Chondrocyte (in vitro differentiated cells): ENCODE data around the gene PPP2R5D. TPM values are rescaled to one million over a fixed set of nuclear protein-coding genes. Genes with fewer than 3 reads are reported as not detected.

Experiments used
- DNase-seq: peaks from one replicate; pipeline ENCODE4 v3.0.0; 2021; ENCODE audit warnings: mixed read lengths, low spot score
- H3K27ac Mint-ChIP-seq: one replicate; pipeline ENCODE4 v1.8.0; 2021; ENCODE audit warnings: mild to moderate bottlenecking, moderate library complexity, mixed read lengths; ENCODE audit not compliant: unreplicated experiment
- H3K27me3 Mint-ChIP-seq: 2 replicates; pipeline ENCODE4 v1.8.0; 2021; ENCODE audit warnings: low read depth, mixed read lengths
- H3K36me3 Mint-ChIP-seq: 2 replicates; pipeline ENCODE4 v1.8.0; 2021; ENCODE audit warnings: low read depth, mixed read lengths
- H3K4me1 Mint-ChIP-seq: 2 replicates; pipeline ENCODE4 v1.8.0; 2021; ENCODE audit warnings: low read depth, mild to moderate bottlenecking, mixed read lengths
- H3K4me3 Mint-ChIP-seq: one replicate; pipeline ENCODE4 v1.8.0; 2021; ENCODE audit warnings: mild to moderate bottlenecking, moderate library complexity, mixed read lengths; ENCODE audit not compliant: unreplicated experiment
- H3K9me3 Mint-ChIP-seq: 2 replicates; pipeline ENCODE4 v1.8.0; 2021; ENCODE audit warnings: low read depth, mixed read lengths
- total RNA-seq: library from RNA; stranded (reverse); gene quantifications from 3 replicates; pipeline ENCODE4 v1.2.1, GENCODE V29; 2021
- TF ChIP-seq, protein P1 (sequence below): fragments of 200-600 bp; sonication (generic); IDR thresholded peaks from 2 replicates; pipeline ENCODE4 v1.5.0; 2021; ENCODE audit warnings: antibody characterized with exemption, mild to moderate bottlenecking, moderate library complexity

PPP2R5D gene
- total RNA-seq, 1 donor from 2014 or later = 39.3 TPM

DNA sequence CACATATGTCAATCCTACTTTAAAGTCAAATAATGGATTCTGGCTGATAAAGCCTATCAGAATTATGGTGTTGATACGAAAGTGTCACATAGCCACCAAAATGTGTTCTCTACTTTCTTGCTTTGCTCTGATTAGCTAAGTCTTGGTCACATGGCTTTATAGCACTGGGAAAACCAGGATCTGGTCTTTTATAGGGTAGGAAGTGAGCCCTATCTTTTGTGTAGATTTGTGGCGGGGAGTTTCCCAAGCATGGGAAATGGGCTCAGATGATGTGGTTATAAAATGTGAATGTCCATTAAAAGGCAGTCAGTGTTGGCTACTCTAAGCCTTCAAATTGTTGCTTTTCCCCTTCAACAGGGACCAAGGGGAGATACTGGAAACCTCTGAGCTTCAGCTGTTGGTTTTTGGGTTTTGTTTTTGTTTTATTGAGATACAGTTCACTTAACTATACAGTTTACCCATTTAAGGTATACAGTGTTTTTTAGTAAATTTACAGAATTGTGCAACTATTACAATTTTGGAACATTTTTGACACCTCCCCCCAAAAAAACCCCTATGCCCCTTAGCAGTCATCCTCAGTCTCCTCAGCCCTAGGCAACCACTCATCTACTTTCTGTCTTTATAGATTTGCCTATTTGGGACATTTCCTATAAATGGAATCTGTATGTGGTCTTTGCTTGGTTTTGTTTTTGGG is 49.3 kb downstream of the PPP2R5D start:
- Mint-ChIP-seq H3K9me3 (no peaks in the 10 kb centered on the region), H3K27ac (no peak overlapping the region), H3K4me1 (peaks cover 3% of the 10 kb centered on the region), H3K27me3 (no peaks in the 10 kb centered on the region), H3K36me3 (peaks cover 33% of the 10 kb centered on the region), H3K4me3 (no peak overlapping the region)
- TF ChIP-seq, protein P1, sequence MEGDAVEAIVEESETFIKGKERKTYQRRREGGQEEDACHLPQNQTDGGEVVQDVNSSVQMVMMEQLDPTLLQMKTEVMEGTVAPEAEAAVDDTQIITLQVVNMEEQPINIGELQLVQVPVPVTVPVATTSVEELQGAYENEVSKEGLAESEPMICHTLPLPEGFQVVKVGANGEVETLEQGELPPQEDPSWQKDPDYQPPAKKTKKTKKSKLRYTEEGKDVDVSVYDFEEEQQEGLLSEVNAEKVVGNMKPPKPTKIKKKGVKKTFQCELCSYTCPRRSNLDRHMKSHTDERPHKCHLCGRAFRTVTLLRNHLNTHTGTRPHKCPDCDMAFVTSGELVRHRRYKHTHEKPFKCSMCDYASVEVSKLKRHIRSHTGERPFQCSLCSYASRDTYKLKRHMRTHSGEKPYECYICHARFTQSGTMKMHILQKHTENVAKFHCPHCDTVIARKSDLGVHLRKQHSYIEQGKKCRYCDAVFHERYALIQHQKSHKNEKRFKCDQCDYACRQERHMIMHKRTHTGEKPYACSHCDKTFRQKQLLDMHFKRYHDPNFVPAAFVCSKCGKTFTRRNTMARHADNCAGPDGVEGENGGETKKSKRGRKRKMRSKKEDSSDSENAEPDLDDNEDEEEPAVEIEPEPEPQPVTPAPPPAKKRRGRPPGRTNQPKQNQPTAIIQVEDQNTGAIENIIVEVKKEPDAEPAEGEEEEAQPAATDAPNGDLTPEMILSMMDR = no peak
- no peak for DNase-seq

- TF ChIP-seq, protein P1 = no peak
- peaks cover 3% of the 10 kb centered on the region for H3K4me1 Mint-ChIP-seq
- H3K9me3 Mint-ChIP-seq = no peaks in the 10 kb centered on the region
- H3K27me3 Mint-ChIP-seq = no peaks in the 10 kb centered on the region
- H3K36me3 Mint-ChIP-seq = peaks cover 34% of the 10 kb centered on the region
- H3K4me3 Mint-ChIP-seq = no peak overlapping the region
- no peak for DNase-seq
- no peak overlapping the region for H3K27ac Mint-ChIP-seq
Measured at GRCh38 chr6:43034190-43034525, 49.8 kb downstream of the PPP2R5D start.

DNA sequence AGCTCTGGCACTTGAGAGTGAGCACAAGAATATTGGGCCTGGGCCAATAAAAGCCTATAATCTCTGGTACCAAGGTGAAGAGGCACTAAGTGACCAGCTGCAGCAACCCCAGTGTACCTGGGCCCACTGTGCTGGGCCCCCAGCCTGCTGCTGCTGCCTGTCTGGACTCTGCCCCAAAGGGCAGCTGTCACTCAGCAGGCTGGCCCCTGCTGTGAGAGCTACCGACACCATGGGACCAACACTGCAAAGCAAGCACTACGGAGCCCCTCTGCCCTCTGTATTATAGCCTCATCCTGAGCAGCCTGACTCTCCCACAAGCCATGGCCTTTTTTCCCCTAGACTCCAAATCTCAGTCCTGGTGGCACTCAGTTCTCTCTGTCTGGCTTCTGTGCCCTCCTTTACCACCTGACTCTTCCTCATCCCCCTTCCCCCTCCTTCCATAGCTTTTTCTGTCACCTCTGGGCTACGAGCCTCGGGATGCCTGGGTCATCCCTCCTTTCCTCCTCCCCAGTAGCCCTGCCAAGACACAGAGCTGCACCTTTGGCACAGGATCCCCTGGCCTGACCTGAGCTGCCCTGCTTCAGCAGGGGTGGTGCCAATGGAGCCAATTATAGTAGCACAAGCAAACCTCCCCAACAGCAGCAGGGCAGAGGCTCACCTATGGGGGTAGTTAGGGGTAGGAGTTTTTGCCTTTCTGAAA is 51.3 kb downstream of the PPP2R5D start:
- Mint-ChIP-seq H3K4me1 (peaks cover 3% of the 10 kb centered on the region), H3K9me3 (no peaks in the 10 kb centered on the region), H3K27ac (peak overlapping the region; percentile 76), H3K36me3 (peaks cover 36% of the 10 kb centered on the region), H3K4me3 (no peak overlapping the region), H3K27me3 (no peaks in the 10 kb centered on the region)
- no peak for DNase-seq
- TF ChIP-seq, protein P1 = no peak

DNA sequence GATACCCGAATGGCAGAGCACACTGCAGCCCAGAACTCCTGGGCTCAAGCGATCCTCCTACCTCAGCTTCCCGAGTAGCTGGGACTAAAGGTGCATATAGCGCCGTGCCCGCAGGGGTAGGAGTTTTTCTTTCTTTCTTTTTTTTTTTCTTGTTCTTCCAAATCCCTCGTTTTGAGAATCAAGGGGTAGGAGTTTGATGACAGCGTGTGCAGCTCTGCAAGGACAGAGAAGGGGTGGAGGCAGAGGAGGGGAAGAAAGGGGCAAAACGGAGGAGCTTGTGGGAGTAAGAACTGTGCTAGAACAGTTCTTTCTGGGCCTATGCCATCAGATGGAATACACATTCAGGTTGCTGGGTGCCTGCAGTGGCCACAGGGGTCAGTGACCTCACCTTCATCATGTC is 52.3 kb downstream of the PPP2R5D start:
- Mint-ChIP-seq H3K36me3 (peaks cover 40% of the 10 kb centered on the region), H3K4me3 (no peak overlapping the region), H3K27me3 (no peaks in the 10 kb centered on the region), H3K4me1 (peaks cover 3% of the 10 kb centered on the region), H3K27ac (no peak overlapping the region), H3K9me3 (no peaks in the 10 kb centered on the region)
- TF ChIP-seq, protein P1 = no peak
- no peak for DNase-seq

- no peaks in the 10 kb centered on the region for H3K27me3 Mint-ChIP-seq
- peaks cover 41% of the 10 kb centered on the region for H3K36me3 Mint-ChIP-seq
- H3K4me1 Mint-ChIP-seq = peaks cover 3% of the 10 kb centered on the region
- peak overlapping the region; percentile 57 for H3K27ac Mint-ChIP-seq
- TF ChIP-seq, protein P1 = no peak
- no peak for DNase-seq
- no peaks in the 10 kb centered on the region for H3K9me3 Mint-ChIP-seq
- H3K4me3 Mint-ChIP-seq = no peak overlapping the region
Measured at GRCh38 chr6:43037197-43037596, 52.8 kb downstream of the PPP2R5D start.
